GM12891 (cell line): Measurements from ENCODE around the gene UGT2A3.

Experiments
- PAX5 ChIP-seq: IDR thresholded peaks from 2 replicates; pipeline ENCODE4 v1.6.1; 2011; ENCODE audit warnings: low read length, moderate library complexity, mild to moderate bottlenecking; ENCODE audit not compliant: insufficient read depth, severe bottlenecking
- POLR2A ChIP-seq: IDR thresholded peaks from 2 replicates; pipeline ENCODE4 v1.6.1; 2011; ENCODE audit warnings: low read depth, low read length, control low read depth
- POLR2AphosphoS5 ChIP-seq: IDR thresholded peaks from 2 replicates; pipeline ENCODE4 v1.6.1; 2011; ENCODE audit warnings: low read depth, low read length, control low read depth
- POU2F2 ChIP-seq: IDR thresholded peaks from 2 replicates; pipeline ENCODE4 v1.6.1; 2011; ENCODE audit warnings: low read depth, mild to moderate bottlenecking, control low read depth, low read length, moderate library complexity
- SPI1 ChIP-seq: IDR thresholded peaks from 2 replicates; pipeline ENCODE4 v1.6.1; 2011; ENCODE audit warnings: low read depth, low read length, control low read depth
- TAF1 ChIP-seq: IDR thresholded peaks from 2 replicates; pipeline ENCODE4 v1.6.1; 2011; ENCODE audit warnings: low read depth, low read length, control low read depth

DNA sequence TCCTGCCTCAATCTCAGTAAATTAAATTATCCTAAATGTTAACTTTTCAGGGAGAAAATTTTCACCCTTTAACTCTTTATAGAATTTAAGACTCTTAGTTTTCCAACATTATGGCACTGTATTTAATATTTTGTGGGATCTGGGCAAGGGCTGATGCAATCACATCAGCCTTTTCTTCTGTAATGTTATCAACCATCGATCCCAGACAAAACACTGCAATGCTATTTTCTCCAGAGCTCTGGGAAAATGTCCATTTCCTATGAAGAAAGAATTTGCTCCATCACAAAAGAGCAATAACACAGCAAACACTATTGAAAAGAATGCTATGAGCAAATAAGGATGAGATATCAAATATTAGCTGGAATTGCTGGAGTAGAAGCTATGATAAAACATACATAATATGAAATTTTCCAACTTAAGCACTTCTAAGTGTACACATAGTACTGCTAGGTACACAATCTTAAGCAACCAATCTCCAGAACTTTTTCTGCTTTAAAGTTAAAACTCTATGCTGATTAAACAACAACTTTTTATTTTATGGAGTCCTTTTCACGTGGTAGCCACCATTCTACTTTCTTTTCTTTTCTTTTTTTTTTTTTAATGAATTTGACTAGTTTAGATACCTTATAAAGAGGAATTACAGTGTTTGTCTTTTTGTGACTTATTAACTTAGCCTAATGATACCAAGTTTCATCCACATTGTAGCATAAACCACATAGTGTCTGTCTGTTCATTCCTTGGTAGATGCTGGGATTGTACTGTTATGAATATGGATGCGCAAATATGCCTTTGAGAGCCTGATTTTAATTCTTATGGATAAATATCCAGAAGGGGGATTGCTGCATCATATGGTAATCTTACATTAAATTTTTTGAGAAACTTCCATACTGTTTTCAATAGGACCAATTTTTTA, 43.6 kb downstream of the UGT2A3 start:
- TF ChIP-seq POLR2AphosphoS5 (no peak), POLR2A (no peak), TAF1 (no peak), PAX5 (no peak), SPI1 (no peak), POU2F2 (no peak)
